ENCODE results near the gene OBSCN. TPM values are rescaled to one million over a fixed set of nuclear protein-coding genes. Genes with fewer than 3 reads are reported as not detected.
A peak's percentile ranks its signal among the peaks of the same experiment; 100 is the strongest.

Gene OBSCN
- total and polyA plus RNA-seq, 12 donors = 176 to 639 (median 407) TPM

DNA sequence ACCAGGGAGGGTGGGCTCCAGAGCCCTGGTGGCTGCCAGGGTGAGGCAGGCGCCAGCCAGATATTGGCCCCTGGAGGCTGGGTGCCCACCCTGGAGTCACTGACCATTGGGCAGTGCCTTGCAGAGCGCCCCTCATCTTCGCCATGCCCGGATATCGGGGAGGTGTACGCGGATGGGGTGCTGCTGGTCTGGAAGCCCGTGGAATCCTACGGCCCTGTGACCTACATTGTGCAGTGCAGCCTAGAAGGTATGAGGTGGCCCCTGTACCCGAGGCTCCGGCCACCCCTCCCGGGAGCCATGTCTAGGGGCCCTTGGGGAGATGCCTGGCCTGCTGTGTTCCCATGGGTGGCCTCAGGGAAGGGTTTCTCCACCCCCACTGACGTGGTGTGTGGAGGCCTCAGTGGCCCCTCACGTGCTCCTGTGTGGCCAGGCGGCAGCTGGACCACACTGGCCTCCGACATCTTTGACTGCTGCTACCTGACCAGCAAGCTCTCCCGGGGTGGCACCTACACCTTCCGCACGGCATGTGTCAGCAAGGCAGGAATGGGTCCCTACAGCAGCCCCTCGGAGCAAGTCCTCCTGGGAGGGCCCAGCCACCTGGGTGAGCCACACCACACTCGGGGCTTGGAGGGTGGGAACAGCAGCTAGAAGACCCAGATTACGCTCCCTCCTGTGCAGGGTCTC is 167.9 kb downstream of the OBSCN start:
- Histone ChIP-seq H3K27me3 (peaks cover 0 to 28% (median 0%) of the 10 kb centered on the region in 7 donors), H3K36me3 (peaks cover 0 to 36% (median 0%) of the 10 kb centered on the region in 9 donors), H3K9me3 (no peaks in the 10 kb centered on the region), H3K27ac (peak overlapping the region; percentile 21 to 94 (median 80)), H3K4me3 (no peak overlapping the region), H3K4me1 (peaks cover 10 to 68% (median 44%) of the 10 kb centered on the region in 9 donors)
- ATAC-seq = no peak
- peak in 1 of 2 donors; percentile 20 for DNase-seq
- TF ChIP-seq, protein P1, sequence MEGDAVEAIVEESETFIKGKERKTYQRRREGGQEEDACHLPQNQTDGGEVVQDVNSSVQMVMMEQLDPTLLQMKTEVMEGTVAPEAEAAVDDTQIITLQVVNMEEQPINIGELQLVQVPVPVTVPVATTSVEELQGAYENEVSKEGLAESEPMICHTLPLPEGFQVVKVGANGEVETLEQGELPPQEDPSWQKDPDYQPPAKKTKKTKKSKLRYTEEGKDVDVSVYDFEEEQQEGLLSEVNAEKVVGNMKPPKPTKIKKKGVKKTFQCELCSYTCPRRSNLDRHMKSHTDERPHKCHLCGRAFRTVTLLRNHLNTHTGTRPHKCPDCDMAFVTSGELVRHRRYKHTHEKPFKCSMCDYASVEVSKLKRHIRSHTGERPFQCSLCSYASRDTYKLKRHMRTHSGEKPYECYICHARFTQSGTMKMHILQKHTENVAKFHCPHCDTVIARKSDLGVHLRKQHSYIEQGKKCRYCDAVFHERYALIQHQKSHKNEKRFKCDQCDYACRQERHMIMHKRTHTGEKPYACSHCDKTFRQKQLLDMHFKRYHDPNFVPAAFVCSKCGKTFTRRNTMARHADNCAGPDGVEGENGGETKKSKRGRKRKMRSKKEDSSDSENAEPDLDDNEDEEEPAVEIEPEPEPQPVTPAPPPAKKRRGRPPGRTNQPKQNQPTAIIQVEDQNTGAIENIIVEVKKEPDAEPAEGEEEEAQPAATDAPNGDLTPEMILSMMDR (IDR thresholded peaks at IDR 0.05) = no peak
- intact Hi-C loops (cut with DNase I) = no loop called here
- WGBS, 2 donors = 95 to 96% methylated on average over 22 of the region's 22 CpGs

DNA sequence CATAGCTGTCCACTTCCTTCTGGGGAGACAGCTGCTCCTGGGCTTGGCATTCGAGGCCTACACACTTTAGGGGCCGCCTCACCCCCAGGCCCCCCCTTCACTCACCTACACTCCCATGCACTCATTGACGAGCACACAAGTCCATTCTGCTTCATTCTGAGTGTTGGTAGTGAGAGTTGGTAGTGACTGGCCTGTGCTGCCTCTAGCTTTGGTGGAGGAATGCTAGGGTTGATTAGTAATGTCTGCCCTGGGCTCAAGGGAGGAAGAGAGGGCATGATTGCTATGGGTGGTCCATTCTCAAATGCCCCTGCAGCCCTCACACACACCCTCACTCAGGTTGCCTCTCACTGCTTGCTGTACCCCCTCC is 168.4 kb downstream of the OBSCN start:
- intact Hi-C loops (cut with DNase I) = no loop called here

DNA sequence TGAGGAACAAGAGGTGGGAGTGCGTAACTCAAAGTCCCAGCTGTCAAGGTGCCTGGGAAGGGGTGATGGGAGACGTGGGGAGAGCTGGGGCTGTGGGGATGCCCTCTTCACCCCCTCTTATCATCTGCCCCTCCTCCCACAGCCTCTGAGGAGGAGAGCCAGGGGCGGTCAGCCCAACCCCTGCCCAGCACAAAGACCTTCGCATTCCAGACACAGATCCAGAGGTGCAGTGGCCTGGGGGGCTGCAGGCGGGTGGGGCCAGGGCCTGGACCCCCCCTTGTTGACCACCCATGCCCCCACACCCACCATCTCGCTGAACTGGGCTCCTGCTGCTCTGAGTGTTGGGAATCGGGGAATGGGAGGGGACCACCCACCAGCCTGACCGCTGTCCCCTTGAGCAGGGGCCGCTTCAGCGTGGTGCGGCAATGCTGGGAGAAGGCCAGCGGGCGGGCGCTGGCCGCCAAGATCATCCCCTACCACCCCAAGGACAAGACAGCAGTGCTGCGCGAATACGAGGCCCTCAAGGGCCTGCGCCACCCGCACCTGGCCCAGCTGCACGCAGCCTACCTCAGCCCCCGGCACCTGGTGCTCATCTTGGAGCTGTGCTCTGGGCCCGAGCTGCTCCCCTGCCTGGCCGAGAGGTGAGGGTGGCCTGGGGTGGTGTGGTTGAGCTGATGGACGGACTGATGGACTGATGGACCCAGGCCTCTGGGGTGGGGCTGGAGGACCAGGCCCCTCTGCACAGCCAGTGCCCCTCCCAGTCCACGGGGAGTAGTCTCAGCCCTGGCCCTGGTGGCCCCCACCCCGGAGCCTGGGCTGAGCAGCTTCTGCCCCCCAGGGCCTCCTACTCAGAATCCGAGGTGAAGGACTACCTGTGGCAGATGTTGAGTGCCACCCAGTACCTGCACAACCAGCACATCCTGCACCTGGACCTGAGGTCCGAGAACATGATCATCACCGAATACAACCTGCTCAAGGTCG is 169.1 kb downstream of the OBSCN start:
- peak in 1 of 2 donors; percentile 14 for DNase-seq
- 83 to 90% methylated on average over 31 of the region's 31 CpGs for WGBS, 2 donors
- TF ChIP-seq, protein P1 (IDR thresholded peaks at IDR 0.05) = no peak
- ATAC-seq = no peak
- intact Hi-C loops (cut with DNase I) = no loop called here
- H3K27ac ChIP-seq = peak overlapping the region in 1 of 10 donors; percentile 10
- peaks cover 0 to 28% (median 0%) of the 10 kb centered on the region in 7 donors for H3K27me3 ChIP-seq
- peaks cover 0 to 36% (median 0%) of the 10 kb centered on the region in 9 donors for H3K36me3 ChIP-seq
- no peaks in the 10 kb centered on the region for H3K9me3 ChIP-seq
- H3K4me3 ChIP-seq = no peak overlapping the region
- H3K4me1 ChIP-seq = peaks cover 10 to 56% (median 38%) of the 10 kb centered on the region in 9 donors

More for the DNA sequence above, 168.4 kb downstream of the OBSCN start:
- Histone ChIP-seq H3K27me3 (peaks cover 0 to 28% (median 0%) of the 10 kb centered on the region in 7 donors), H3K4me3 (no peak overlapping the region), H3K9me3 (no peaks in the 10 kb centered on the region), H3K36me3 (peaks cover 0 to 36% (median 0%) of the 10 kb centered on the region in 9 donors), H3K4me1 (peaks cover 10 to 63% (median 42%) of the 10 kb centered on the region in 9 donors), H3K27ac (peak overlapping the region in 5 of 10 donors; percentile 80 to 94 (median 90))
- TF ChIP-seq, protein P1 (IDR thresholded peaks at IDR 0.05) = no peak
- WGBS, 2 donors = 82 to 90% methylated on average over 3 of the region's 3 CpGs
- no peak for ATAC-seq
- DNase-seq = no peak

DNA sequence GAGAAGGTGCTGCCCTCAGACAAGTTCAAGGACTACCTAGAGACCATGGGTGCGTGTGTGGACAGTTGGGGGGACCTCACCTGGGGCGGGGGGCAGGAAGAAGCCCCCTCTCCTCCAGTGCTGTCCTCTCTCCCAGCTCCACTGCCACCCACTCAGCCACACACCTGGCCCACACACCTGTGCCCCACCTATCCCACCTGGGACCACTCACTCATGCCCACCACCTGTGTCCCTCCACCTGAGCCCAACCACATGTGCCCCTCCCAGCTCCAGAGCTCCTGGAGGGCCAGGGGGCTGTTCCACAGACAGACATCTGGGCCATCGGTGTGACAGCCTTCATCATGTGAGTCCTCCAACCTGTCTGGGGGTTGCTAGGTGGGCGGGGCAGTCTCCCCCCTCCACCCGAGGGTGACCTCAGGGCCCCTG is 169.8 kb downstream of the OBSCN start:
- 67 to 74% methylated on average over 5 of the region's 5 CpGs for WGBS, 2 donors
- H3K4me1 ChIP-seq = peaks cover 10 to 49% (median 30%) of the 10 kb centered on the region in 9 donors
- peaks cover 0 to 28% (median 0%) of the 10 kb centered on the region in 7 donors for H3K27me3 ChIP-seq
- DNase-seq = no peak
- H3K4me3 ChIP-seq = peak overlapping the region in 6 of 10 donors; percentile 51 to 63 (median 56)
- H3K9me3 ChIP-seq = no peaks in the 10 kb centered on the region
- no peak for ATAC-seq
- H3K27ac ChIP-seq = peak overlapping the region in 3 of 10 donors; percentile 4 to 53 (median 43)
- TF ChIP-seq, protein P1 (IDR thresholded peaks at IDR 0.05) = no peak
- intact Hi-C loops (cut with DNase I) = no loop called here
- peaks cover 0 to 36% (median 0%) of the 10 kb centered on the region in 9 donors for H3K36me3 ChIP-seq
